Measurements from ENCODE around the gene ERAL1. TPM values are rescaled to one million over a fixed set of nuclear protein-coding genes. Genes with fewer than 3 reads are reported as not detected.

Gene ERAL1
- total and polyA plus RNA-seq, 2 experiments from 2014 or later, result 77.1 to 121 TPM

- TF ChIP-seq, protein P1, sequence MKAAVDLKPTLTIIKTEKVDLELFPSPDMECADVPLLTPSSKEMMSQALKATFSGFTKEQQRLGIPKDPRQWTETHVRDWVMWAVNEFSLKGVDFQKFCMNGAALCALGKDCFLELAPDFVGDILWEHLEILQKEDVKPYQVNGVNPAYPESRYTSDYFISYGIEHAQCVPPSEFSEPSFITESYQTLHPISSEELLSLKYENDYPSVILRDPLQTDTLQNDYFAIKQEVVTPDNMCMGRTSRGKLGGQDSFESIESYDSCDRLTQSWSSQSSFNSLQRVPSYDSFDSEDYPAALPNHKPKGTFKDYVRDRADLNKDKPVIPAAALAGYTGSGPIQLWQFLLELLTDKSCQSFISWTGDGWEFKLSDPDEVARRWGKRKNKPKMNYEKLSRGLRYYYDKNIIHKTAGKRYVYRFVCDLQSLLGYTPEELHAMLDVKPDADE (IDR thresholded peaks at IDR 0.05), result no peak
- no peak for TF ChIP-seq ZNF331 (CRISPR knock-in tag; IDR thresholded peaks at IDR 0.05; ENCODE audit: low read depth)
- no peak for TF ChIP-seq STAT1 (IDR thresholded peaks at IDR 0.05; ENCODE audit: unreplicated experiment)
- TF ChIP-seq, protein P2, sequence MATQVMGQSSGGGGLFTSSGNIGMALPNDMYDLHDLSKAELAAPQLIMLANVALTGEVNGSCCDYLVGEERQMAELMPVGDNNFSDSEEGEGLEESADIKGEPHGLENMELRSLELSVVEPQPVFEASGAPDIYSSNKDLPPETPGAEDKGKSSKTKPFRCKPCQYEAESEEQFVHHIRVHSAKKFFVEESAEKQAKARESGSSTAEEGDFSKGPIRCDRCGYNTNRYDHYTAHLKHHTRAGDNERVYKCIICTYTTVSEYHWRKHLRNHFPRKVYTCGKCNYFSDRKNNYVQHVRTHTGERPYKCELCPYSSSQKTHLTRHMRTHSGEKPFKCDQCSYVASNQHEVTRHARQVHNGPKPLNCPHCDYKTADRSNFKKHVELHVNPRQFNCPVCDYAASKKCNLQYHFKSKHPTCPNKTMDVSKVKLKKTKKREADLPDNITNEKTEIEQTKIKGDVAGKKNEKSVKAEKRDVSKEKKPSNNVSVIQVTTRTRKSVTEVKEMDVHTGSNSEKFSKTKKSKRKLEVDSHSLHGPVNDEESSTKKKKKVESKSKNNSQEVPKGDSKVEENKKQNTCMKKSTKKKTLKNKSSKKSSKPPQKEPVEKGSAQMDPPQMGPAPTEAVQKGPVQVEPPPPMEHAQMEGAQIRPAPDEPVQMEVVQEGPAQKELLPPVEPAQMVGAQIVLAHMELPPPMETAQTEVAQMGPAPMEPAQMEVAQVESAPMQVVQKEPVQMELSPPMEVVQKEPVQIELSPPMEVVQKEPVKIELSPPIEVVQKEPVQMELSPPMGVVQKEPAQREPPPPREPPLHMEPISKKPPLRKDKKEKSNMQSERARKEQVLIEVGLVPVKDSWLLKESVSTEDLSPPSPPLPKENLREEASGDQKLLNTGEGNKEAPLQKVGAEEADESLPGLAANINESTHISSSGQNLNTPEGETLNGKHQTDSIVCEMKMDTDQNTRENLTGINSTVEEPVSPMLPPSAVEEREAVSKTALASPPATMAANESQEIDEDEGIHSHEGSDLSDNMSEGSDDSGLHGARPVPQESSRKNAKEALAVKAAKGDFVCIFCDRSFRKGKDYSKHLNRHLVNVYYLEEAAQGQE (IDR thresholded peaks at IDR 0.05; ENCODE audit: unreplicated experiment), result no peak
- no peak for TF ChIP-seq CTCF (conservative IDR thresholded peaks at IDR 0.05; ENCODE audit: low read depth in 2 of 2)
- no peak for TF ChIP-seq CREB1 (CRISPR knock-in tag; IDR thresholded peaks at IDR 0.05; ENCODE audit: low read depth)
- no peak for TF ChIP-seq POLR2AphosphoS5 (IDR thresholded peaks at IDR 0.05; ENCODE audit: low read depth)
- no peak for TF ChIP-seq JUNB (IDR thresholded peaks at IDR 0.05; ENCODE audit: unreplicated experiment)
- no peak for TF ChIP-seq EZH2 (IDR thresholded peaks at IDR 0.05; ENCODE audit: low read depth, unreplicated experiment)
- Histone ChIP-seq H2AFZ (no peak overlapping the region), H3K4me2 (peak overlapping the region; percentile 98), H4K20me1 (replicated peaks; ENCODE audit: insufficient read depth) (peaks cover 15% of the 10 kb centered on the region), H3K27ac (ENCODE audit: low read depth) (no peak overlapping the region), H3K36me3 (ENCODE audit: insufficient read depth) (no peaks in the 10 kb centered on the region; the same call in 1 of the 2 replicates), H3F3A (replicated peaks; ENCODE audit: low read depth) (peaks cover 38% of the 10 kb centered on the region), H3K4me3 (peak overlapping the region; percentile 91), H3K79me2 (replicated peaks; ENCODE audit: insufficient read depth) (peaks cover 38% of the 10 kb centered on the region), H3K4me1 (ENCODE audit: insufficient read depth) (peaks cover 16% of the 10 kb centered on the region), H3K9me2 (ENCODE audit: insufficient read depth) (no peaks in the 10 kb centered on the region), H3K27me3 (ENCODE audit: insufficient read depth) (no peaks in the 10 kb centered on the region)
- Mint-ChIP-seq H3K4me1 (peaks cover 26% of the 10 kb centered on the region), H3K27ac (no peak overlapping the region), H3K27me3 (ENCODE audit: insufficient read depth, low read depth, poor library complexity) (peaks cover 20% of the 10 kb centered on the region), H3K9me3 (no peaks in the 10 kb centered on the region; the same call in 2 of the 3 replicates), H3K4me3 (peak overlapping the region; percentile 90), H3K36me3 (ENCODE audit: low read depth) (peaks cover 39% of the 10 kb centered on the region)
- DNase-seq (ENCODE audit: low spot score) (no peak), ATAC-seq (no peak)
These were observed 41.1 kb downstream of the ERAL1 start for GRCh38 chr17:28895794-28896447.

All from GM23338 (cell line).